GM12878 (cell line): Measurements from ENCODE around the gene TAF6. TPM values are rescaled to one million over a fixed set of nuclear protein-coding genes. Genes with fewer than 3 reads are reported as not detected.
A peak's percentile ranks its signal among the peaks of the same experiment; 100 is the strongest.

ENCODE experiments used
- ATAC-seq: fragments of 200-7000 bp; cut with Tn5 transposase; 3 replicates; pipeline ENCODE4 v1.9.1; 2020; ENCODE audit warnings: mild to moderate bottlenecking, moderate library complexity
- BruUV-seq: library from RNA; stranded (reverse); fragments of 400-500 nt; replicated peaks from 2 replicates; lab custom pipeline; 2021; lab: Mats Ljungman, UMichigan
- CTCF ChIA-PET: fragments of 300-600 bp; sonication (Branson Sonifier 250); formaldehyde crosslinking; extraction: SDS; loops from one replicate; lab custom pipeline; 2021; ENCODE audit warnings: inconsistent platforms; lab: Yijun Ruan, JAX
- POLR2A ChIA-PET: fragments of 350-600 bp; formaldehyde crosslinking; extraction: SDS; loops from one replicate; lab custom pipeline; 2021; ENCODE audit warnings: inconsistent platforms; lab: Charles Lee
- RAD21 ChIA-PET: fragments of 300-600 bp; sonication (Branson Sonifier 250); formaldehyde crosslinking; loops from one replicate; lab custom pipeline; 2023; ENCODE audit warnings: antibody characterized with exemption; ENCODE audit not compliant: unreplicated experiment; lab: Charles Lee
- SMC1A ChIA-PET: fragments of 300-600 bp; sonication (Branson Sonifier 250); formaldehyde crosslinking; loops from one replicate; lab custom pipeline; 2023; ENCODE audit not compliant: unreplicated experiment, uncharacterized antibody; lab: Charles Lee
- DNase-seq: peaks from one replicate; pipeline ENCODE4 v3.0.0-alpha.2; 2011; ENCODE audit warnings: low read depth, low spot score
- FAIRE-seq: peaks from 3 replicates; lab custom pipeline; 2011; peaks lifted over from hg19 to GRCh38; lab: Jason Lieb, UNC
- H2AFZ ChIP-seq: 2 replicates; pipeline ENCODE4 v1.6.0; 2011; ENCODE audit warnings: low read depth, low read length, control low read depth; ENCODE audit not compliant: control insufficient read depth
- H3K27ac ChIP-seq: 2 replicates; pipeline ENCODE4 v1.5.1; 2011; ENCODE audit warnings: control low read depth; ENCODE audit not compliant: control insufficient read depth, insufficient read depth
- H3K27me3 ChIP-seq, 2 experiments: replicated peaks in 1 of 2; 2 replicates each; pipeline versions ENCODE4 v1.6.0 to v1.6.1; 2011; ENCODE audit warnings: low read length in 1 of 2; ENCODE audit not compliant: control insufficient read depth in 2 of 2, insufficient read depth in 2 of 2
- H3K36me3 ChIP-seq, 2 experiments: 2 replicates each; pipeline ENCODE4 v1.5.1; 2011; ENCODE audit warnings: low read length in 1 of 2; ENCODE audit not compliant: control insufficient read depth in 2 of 2, insufficient read depth in 2 of 2
- H3K4me1 ChIP-seq: 2 replicates; pipeline ENCODE4 v1.6.1; 2011; ENCODE audit warnings: mild to moderate bottlenecking, low read length, moderate library complexity, mixed read lengths; ENCODE audit not compliant: control insufficient read depth, insufficient read depth
- H3K4me2 ChIP-seq: 2 replicates; pipeline ENCODE4 v1.6.0; 2011; ENCODE audit warnings: control low read depth; ENCODE audit not compliant: control insufficient read depth, insufficient read depth
- H3K4me3 ChIP-seq: fragments of 200-600 bp; sonication (generic); 2 replicates; pipeline ENCODE4 v1.5.1; 2016
- H3K79me2 ChIP-seq: 2 replicates; pipeline ENCODE4 v1.6.0; 2011; ENCODE audit warnings: low read length; ENCODE audit not compliant: control insufficient read depth, insufficient read depth
- H3K9ac ChIP-seq: 2 replicates; pipeline ENCODE4 v1.8.0; 2011; ENCODE audit warnings: low read length, control low read depth, mixed read lengths; ENCODE audit not compliant: control insufficient read depth, insufficient read depth
- H3K9me3 ChIP-seq: replicated peaks from 3 replicates; pipeline ENCODE4 v1.5.1; 2011; ENCODE audit warnings: mild to moderate bottlenecking, low read length; ENCODE audit not compliant: control insufficient read depth, insufficient read depth
- H4K20me1 ChIP-seq: 2 replicates; pipeline ENCODE4 v1.6.0; 2011; ENCODE audit not compliant: control insufficient read depth, insufficient read depth
- ASH2L ChIP-seq: fragments of 300-600, 200-600 bp; sonication (generic); IDR thresholded peaks from 2 replicates; pipeline ENCODE4 v1.6.1; 2017; ENCODE audit warnings: low read depth, mild to moderate bottlenecking, borderline replicate concordance
- CEBPB ChIP-seq, 2 experiments: fragments of 150-350 bp in 1 of 2; IDR thresholded peaks; 2 replicates each; pipeline ENCODE4 v1.6.1; 2012 to 2014; ENCODE audit warnings: low read depth in 2 of 2, low read length in 2 of 2, borderline replicate concordance in 1 of 2, inconsistent platforms in 1 of 2
- FOS ChIP-seq: IDR thresholded peaks from 3 replicates; pipeline ENCODE4 v1.6.1; 2011; ENCODE audit warnings: borderline replicate concordance; ENCODE audit not compliant: insufficient read length; ENCODE audit errors: extremely low read depth
- GATAD2B ChIP-seq: fragments of 450-650 bp; conservative IDR thresholded peaks from 2 replicates; pipeline ENCODE4 v1.6.1; 2017; ENCODE audit warnings: low read depth, mild to moderate bottlenecking, moderate library complexity
- NBN ChIP-seq: fragments of 450-650 bp; IDR thresholded peaks from 2 replicates; pipeline ENCODE4 v1.6.1; 2016
- NR2F1 ChIP-seq: fragments of 450-650 bp; conservative IDR thresholded peaks from 2 replicates; pipeline ENCODE4 v1.6.1; 2017; ENCODE audit warnings: mild to moderate bottlenecking
- RAD21 ChIP-seq: IDR thresholded peaks from 2 replicates; pipeline ENCODE4 v1.6.1; 2011; ENCODE audit warnings: mild to moderate bottlenecking, low read depth, low read length, moderate library complexity; ENCODE audit not compliant: insufficient read depth
- SMC3 ChIP-seq: IDR thresholded peaks from 2 replicates; pipeline ENCODE4 v1.6.1; 2011; ENCODE audit warnings: low read length, improper control_type of control experiment, borderline replicate concordance
- TCF12 ChIP-seq: IDR thresholded peaks from 2 replicates; pipeline ENCODE4 v1.6.1; 2011; ENCODE audit warnings: low read depth, mild to moderate bottlenecking, low read length
- TCF3 ChIP-seq: IDR thresholded peaks from 2 replicates; pipeline ENCODE4 v1.6.1; 2012; ENCODE audit warnings: low read depth, mild to moderate bottlenecking, low read length, borderline replicate concordance; ENCODE audit not compliant: insufficient read depth
- YY1 ChIP-seq: IDR thresholded peaks from 2 replicates; pipeline ENCODE4 v1.6.1; 2011; ENCODE audit warnings: low read depth, mild to moderate bottlenecking, low read length
- ZNF622 ChIP-seq: fragments of 450-650 bp; IDR thresholded peaks from 2 replicates; pipeline ENCODE4 v1.6.1; 2017; ENCODE audit warnings: mild to moderate bottlenecking, inconsistent platforms
- whole genome bisulfite sequencing: methylation state at CpG from one replicate; pipeline ENCODE4 v1.1.6; 2016; ENCODE audit warnings: low lambda C conversion rate; ENCODE audit not compliant: insufficient replicate concordance, insufficient coverage; ENCODE audit errors: missing lambda C conversion rate; 5-methylcytosine and 5-hydroxymethylcytosine counted together
- in situ Hi-C: fragments of 300-500 bp; cut with MboI; formaldehyde crosslinking; loops from 9 replicates; pipeline ENCODE4 v1.14.3; 2018; ENCODE audit warnings: mixed read lengths
- intact Hi-C: fragments of 100-400 bp; cut with micrococcal nuclease; formaldehyde crosslinking; loops from one replicate; pipeline ENCODE4 v1.14.2; 2022; ENCODE audit not compliant: unreplicated experiment
- polyA plus RNA-seq, 11 experiments: library from polyadenylated mRNA; depleted of rRNA in 4 of 11; unstranded in 6 of 11; stranded (reverse) in 5 of 11; fragments of >200 nt; fragmentation: Nextera tagmentation in 4 of 11; fragmentation: Illumina TruSeq in 1 of 11; extraction: Ambion mirVana in 4 of 11; extraction: Trizol in 1 of 11; gene quantifications; 1 replicate in 1 of 11; 2 replicates in 10 of 11; pipeline versions ENCODE4 v1.2.1 to v1.2.3, GENCODE V29; 2011 to 2016; ENCODE audit warnings: inconsistent platforms in 2 of 11, missing spikeins in 2 of 11, low read depth in 1 of 11
- total RNA-seq, 4 experiments: library from RNA; depleted of rRNA in 3 of 4; stranded (reverse); fragments of >200 nt in 3 of 4; fragmentation: Illumina TruSeq in 1 of 4; extraction: Trizol in 1 of 4; gene quantifications; 2 replicates each; pipeline versions ENCODE4 v1.2.1 to v1.2.3, GENCODE V29; 2013 to 2021
- TF ChIP-seq, protein P1 (sequence below), 3 experiments: IDR thresholded peaks in 2 of 3; conservative IDR thresholded peaks in 1 of 3; 2 replicates each; pipeline ENCODE4 v1.5.1; 2011; ENCODE audit warnings: low read depth in 3 of 3, low read length in 3 of 3, mild to moderate bottlenecking in 3 of 3, control low read depth in 2 of 3, moderate library complexity in 2 of 3, inconsistent platforms in 1 of 3, mixed read lengths in 1 of 3; ENCODE audit not compliant: control insufficient read depth in 2 of 3, insufficient read depth in 1 of 3; ENCODE audit errors: extremely low read depth in 1 of 3
- TF ChIP-seq, protein P2 (sequence below): fragments of 450-650 bp; IDR thresholded peaks from 2 replicates; pipeline ENCODE4 v1.6.1; 2016; ENCODE audit warnings: mild to moderate bottlenecking

TAF6 gene
- total and polyA plus RNA-seq, 10 of the 15 experiments (the other 5 are each of a cell fraction or from before 2014, with no cell fraction given), result 0.27 to 42.6 (median 17.0) TPM

GRCh38 chr7:100130608-100131453, 11.7 kb upstream of the TAF6 start:
- no peak overlapping the region for H3K27ac ChIP-seq
- 12% methylated on average over 24 of the region's 24 CpGs for WGBS
- ChIA-PET CTCF (interaction anchor here (0.6 to 7.9 kb wide), 31 partner anchors 8 to 288 kb away, joined by 3 to 107 read pairs (median 5); partner anchors contain the start of genes AP4M1, AZGP1, LAMTOR4 and MCM7), RAD21 (interaction anchor here (0.6 to 5.1 kb wide), 12 partner anchors 18 to 1363 kb away, joined by 3 to 49 read pairs (median 4); partner anchors contain the start of genes AP4M1, LAMTOR4 and ZKSCAN1), SMC1A (interaction anchor here (0.7 to 4.8 kb wide), 15 partner anchors 11 to 239 kb away, joined by 3 to 41 read pairs (median 6); partner anchors contain the start of genes AP4M1, MCM7 and TRIM4), POLR2A (interaction anchor here (0.7 to 1.4 kb wide), 3 partner anchors 18 to 45 kb away, joined by 3 read pairs; partner anchors contain the start of gene LAMTOR4)
- BruUV-seq, result no TSS peak
- no peak for FAIRE-seq
- H3K9me3 ChIP-seq, result no peaks in the 10 kb centered on the region
- no peaks in the 10 kb centered on the region for H4K20me1 ChIP-seq
- no peaks in the 10 kb centered on the region for H3K27me3 ChIP-seq
- H3K4me1 ChIP-seq, result peaks cover 9% of the 10 kb centered on the region
- H3K4me2 ChIP-seq, result 0 out of 2 replicates have a peak overlapping the region, but pooled peaks have one; percentile 51
- intact Hi-C loops (loop anchor here (5.0 kb wide), 3 partner anchors 211 to 276 kb away; no protein-coding TSS in a partner anchor), in situ Hi-C loops (loop anchor here (5.0 kb wide), 1 partner anchor 276 kb away; no protein-coding TSS in a partner anchor)
- no peak for ATAC-seq
- no peak for DNase-seq
- TF ChIP-seq FOS (no peak), NR2F1 (0 out of 2 replicates have a peak, but pooled peaks have one; percentile 30), YY1 (0 out of 2 replicates have a peak, but pooled peaks have one; percentile 30), SMC3 (peak; percentile 46; the same call in 1 of the 2 replicates), RAD21 (peak; percentile 57), ZNF622 (no peak), GATAD2B (0 out of 2 replicates have a peak, but pooled peaks have one; percentile 18), TCF3 (0 out of 2 replicates have a peak, but pooled peaks have one; percentile 42), ASH2L (no peak), CEBPB (IDR thresholded peaks at IDR 0.05; ENCODE audit: borderline replicate concordance in 1 of 2, low read depth in 2 of 2, low read length in 2 of 2) (no peak), TCF12 (peak; percentile 52; the same call in 1 of the 2 replicates), NBN (peak; percentile 75; the same call in 1 of the 2 replicates)
- TF ChIP-seq, protein P1, sequence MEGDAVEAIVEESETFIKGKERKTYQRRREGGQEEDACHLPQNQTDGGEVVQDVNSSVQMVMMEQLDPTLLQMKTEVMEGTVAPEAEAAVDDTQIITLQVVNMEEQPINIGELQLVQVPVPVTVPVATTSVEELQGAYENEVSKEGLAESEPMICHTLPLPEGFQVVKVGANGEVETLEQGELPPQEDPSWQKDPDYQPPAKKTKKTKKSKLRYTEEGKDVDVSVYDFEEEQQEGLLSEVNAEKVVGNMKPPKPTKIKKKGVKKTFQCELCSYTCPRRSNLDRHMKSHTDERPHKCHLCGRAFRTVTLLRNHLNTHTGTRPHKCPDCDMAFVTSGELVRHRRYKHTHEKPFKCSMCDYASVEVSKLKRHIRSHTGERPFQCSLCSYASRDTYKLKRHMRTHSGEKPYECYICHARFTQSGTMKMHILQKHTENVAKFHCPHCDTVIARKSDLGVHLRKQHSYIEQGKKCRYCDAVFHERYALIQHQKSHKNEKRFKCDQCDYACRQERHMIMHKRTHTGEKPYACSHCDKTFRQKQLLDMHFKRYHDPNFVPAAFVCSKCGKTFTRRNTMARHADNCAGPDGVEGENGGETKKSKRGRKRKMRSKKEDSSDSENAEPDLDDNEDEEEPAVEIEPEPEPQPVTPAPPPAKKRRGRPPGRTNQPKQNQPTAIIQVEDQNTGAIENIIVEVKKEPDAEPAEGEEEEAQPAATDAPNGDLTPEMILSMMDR (IDR thresholded peaks at IDR 0.05 in 2 of 3, conservative IDR thresholded peaks at IDR 0.05 in 1 of 3; ENCODE audit: control insufficient read depth in 2 of 3, extremely low read depth in 1 of 3, insufficient read depth in 1 of 3, low read depth in 3 of 3, low read length in 3 of 3), result peak; percentile 68 to 81 (median 77)
- TF ChIP-seq, protein P2, sequence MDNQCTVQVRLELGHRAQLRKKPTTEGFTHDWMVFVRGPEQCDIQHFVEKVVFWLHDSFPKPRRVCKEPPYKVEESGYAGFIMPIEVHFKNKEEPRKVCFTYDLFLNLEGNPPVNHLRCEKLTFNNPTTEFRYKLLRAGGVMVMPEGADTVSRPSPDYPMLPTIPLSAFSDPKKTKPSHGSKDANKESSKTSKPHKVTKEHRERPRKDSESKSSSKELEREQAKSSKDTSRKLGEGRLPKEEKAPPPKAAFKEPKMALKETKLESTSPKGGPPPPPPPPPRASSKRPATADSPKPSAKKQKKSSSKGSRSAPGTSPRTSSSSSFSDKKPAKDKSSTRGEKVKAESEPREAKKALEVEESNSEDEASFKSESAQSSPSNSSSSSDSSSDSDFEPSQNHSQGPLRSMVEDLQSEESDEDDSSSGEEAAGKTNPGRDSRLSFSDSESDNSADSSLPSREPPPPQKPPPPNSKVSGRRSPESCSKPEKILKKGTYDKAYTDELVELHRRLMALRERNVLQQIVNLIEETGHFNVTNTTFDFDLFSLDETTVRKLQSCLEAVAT, result peak; percentile 80
- H3K36me3 ChIP-seq, result no peaks in the 10 kb centered on the region
- no peak overlapping the region for H3K9ac ChIP-seq
- peaks cover 10% of the 10 kb centered on the region for H3K79me2 ChIP-seq
- no peak overlapping the region for H3K4me3 ChIP-seq
- peak overlapping the region; percentile 3; the same call in 1 of the 2 replicates for H2AFZ ChIP-seq
